WI38 (cell line): ENCODE results near the gene FBXL14.

ENCODE experiments used
- H3K4me3 ChIP-seq: 2 replicates; pipeline ENCODE4 v1.5.1; 2011; ENCODE audit warnings: low read depth, mild to moderate bottlenecking, control low read depth, low read length
- CTCF ChIP-seq: IDR thresholded peaks from 2 replicates; pipeline ENCODE4 v1.5.1; 2012; ENCODE audit warnings: low read depth, mild to moderate bottlenecking, control low read depth, low read length

FBXL14 gene

GRCh38 chr12:1630133-1630826 lies 35.9 kb upstream of the FBXL14 start:
- no peak overlapping the region for H3K4me3 ChIP-seq
- no peak for TF ChIP-seq CTCF

- H3K4me3 ChIP-seq = no peak overlapping the region
Measured at GRCh38 chr12:1629338-1630132, 35.2 kb upstream of the FBXL14 start.

GRCh38 chr12:1628666-1629337 lies 34.4 kb upstream of the FBXL14 start, which contains the start of gene WNT5B:
WNT5B (plus strand) TSS chr12:1629231; CDS start chr12:1631355, 2,124 bp downstream.
- H3K4me3 ChIP-seq = no peak within 1 kb of the TSS

More at GRCh38 chr12:1629338-1630132, 35.2 kb upstream of the FBXL14 start:
- no peak for TF ChIP-seq CTCF

GRCh38 chr12:1622406-1622805 lies 28.0 kb upstream of the FBXL14 start:
- H3K4me3 ChIP-seq = no peak overlapping the region
- no peak for TF ChIP-seq CTCF

More at GRCh38 chr12:1628666-1629337, 34.4 kb upstream of the FBXL14 start, which contains the start of gene WNT5B:
- TF ChIP-seq CTCF = no peak

GRCh38 chr12:1620092-1620491 lies 25.7 kb upstream of the FBXL14 start:
- TF ChIP-seq CTCF = no peak
- H3K4me3 ChIP-seq = no peak overlapping the region

GRCh38 chr12:1619587-1619986 lies 25.2 kb upstream of the FBXL14 start:
- no peak for TF ChIP-seq CTCF
- no peak overlapping the region for H3K4me3 ChIP-seq
